Activated CD4-positive, CD25-positive, alpha-beta regulatory T cell treated with anti-CD3 and anti-CD28 coated beads, Interleukin-2, amount 50 U/mL, for 72 hours (primary cell): Measurements from ENCODE around the gene VKORC1.

ENCODE experiments used
- DNase-seq: peaks from one replicate; pipeline ENCODE4 v3.0.0; 2021

The VKORC1 gene

GRCh38 chr16:31061126-31061812 is 33.3 kb downstream of the VKORC1 start:
- DNase-seq = no peak

GRCh38 chr16:31055613-31056012 is 39.0 kb downstream of the VKORC1 start:
- no peak for DNase-seq

GRCh38 chr16:31052114-31052513 is 42.5 kb downstream of the VKORC1 start:
- no peak for DNase-seq

GRCh38 chr16:31050280-31051030 is 44.1 kb downstream of the VKORC1 start:
- DNase-seq = no peak

- DNase-seq = no peak
Observed at GRCh38 chr16:31043898-31044481, 50.6 kb downstream of the VKORC1 start.

GRCh38 chr16:31043352-31043751 is 51.2 kb downstream of the VKORC1 start:
- no peak for DNase-seq

GRCh38 chr16:31042866-31043265 is 51.7 kb downstream of the VKORC1 start:
- no peak for DNase-seq
